Measurements from ENCODE around the gene PDGFRA.

Gene PDGFRA

DNA sequence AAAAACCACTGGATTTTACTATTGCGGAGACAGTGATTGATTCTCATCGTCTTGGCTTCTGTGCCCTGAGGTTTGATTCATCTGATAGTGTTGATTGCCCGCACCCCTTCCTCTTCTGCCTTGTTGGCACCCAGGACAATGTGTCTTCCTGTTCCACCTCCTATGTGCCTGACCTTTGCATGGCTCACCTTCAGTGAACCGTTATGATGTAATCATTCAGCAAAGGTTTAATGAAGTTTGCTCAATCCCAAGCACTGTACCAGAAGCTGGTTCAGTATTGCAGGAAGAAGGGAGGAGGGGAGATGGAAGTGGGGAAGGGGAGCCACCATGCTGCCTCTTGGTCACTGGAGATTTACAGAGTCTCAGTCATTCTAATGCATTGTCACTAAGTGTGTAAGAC lies 36.3 kb downstream of the PDGFRA start:
- no peak for DNase-seq

DNA sequence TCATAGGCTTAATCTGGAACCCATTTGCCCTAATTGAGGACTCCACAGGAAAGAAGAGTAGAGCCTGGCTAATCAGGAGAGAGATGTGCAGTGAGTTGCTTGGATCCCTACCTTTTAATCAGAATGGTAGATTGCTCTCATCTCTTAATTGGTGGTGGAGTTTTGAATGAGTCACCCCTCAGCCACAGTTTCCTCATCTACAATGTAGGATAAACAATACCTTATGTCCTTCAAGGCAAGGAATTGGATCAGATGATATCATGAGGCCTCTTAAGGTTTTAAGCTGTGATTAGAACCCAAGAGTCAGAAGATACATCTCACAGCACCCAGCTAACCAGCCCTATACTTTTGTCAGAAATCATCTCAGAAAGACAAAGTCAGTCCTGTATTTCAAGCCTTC lies 39.1 kb downstream of the PDGFRA start:
- no peak for DNase-seq

- no peak for DNase-seq
Observed at GRCh38 chr4:54271464-54271863, 42.4 kb downstream of the PDGFRA start.

DNA sequence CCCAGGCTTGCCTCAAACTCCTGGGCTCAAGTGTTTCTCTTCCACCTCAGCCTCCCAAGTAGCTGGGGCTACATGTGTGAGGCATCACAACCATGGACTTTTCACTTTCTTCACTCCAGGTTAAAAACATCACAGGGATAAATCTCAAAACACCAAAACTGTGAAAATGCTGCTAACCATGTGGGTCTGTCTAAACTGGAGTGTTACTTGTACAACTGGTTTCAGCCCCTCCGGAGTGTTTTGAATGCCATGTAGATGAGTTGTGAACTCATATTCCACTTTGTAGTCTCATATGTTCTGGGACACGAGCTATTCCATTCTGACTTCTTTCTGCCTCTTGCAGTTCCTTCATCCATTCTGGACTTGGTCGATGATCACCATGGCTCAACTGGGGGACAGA lies 43.0 kb downstream of the PDGFRA start:
- DNase-seq, result no peak

DNA sequence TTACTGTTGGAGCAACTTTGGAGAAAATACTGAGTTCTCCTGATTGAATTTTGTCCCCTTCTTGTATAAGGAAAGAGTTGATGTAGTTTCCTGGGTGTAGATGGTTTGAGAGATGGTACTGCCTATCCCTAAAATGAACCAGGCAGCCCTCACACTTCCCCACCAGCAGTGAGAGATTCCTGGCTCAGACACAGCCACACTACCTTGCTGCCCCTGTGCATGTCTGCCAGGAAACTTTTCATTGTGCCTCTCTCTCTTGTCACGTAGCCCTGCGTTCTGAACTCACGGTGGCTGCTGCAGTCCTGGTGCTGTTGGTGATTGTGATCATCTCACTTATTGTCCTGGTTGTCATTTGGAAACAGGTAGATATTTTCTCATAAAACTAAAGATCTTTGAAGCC lies 45.2 kb downstream of the PDGFRA start:
- no peak for DNase-seq

GRCh38 chr4:54274795-54275665 lies 45.9 kb downstream of the PDGFRA start:
- no peak for DNase-seq

DNA sequence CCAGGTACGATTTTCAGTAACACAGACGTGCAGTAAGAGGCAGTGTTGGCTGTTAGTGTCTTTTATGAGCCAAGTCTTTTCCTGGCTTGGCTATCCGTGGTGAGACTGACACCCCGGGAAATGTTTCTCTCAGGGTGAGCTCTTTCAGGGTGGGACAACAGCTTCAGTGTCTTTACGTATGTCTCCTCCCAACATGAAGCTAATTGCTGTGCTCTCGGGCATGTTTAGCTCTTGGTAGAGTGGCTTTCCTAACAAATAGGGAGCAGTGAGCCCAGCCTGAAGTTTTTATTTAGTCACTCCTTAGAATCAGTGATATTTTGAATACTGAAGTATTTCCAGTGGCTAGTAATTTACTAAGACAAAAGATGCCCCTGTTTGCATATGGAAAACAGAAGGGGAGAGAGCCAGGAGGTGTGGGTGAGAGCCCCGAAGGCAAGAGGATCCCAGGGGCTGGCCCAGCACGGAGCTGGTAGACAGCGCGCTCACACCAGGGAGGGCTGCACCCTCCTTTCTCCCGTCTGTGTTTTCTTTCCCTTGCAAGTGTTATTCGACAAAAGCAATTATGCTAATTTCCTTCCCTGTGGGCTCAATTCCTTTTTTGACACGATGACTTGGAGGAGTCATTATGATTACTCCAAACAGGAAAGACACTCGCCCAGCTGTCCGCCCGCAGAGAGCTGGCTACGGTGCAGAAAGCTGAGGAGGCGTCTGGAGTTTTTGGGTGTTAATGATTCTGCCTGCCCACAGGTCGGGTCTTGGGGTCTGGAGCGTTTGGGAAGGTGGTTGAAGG lies 47.7 kb downstream of the PDGFRA start:
- DNase-seq, result no peak

- no peak for DNase-seq
Observed at GRCh38 chr4:54277691-54278090, 48.6 kb downstream of the PDGFRA start.

- no peak for DNase-seq
Observed at GRCh38 chr4:54278216-54278615, 49.1 kb downstream of the PDGFRA start.

DNA sequence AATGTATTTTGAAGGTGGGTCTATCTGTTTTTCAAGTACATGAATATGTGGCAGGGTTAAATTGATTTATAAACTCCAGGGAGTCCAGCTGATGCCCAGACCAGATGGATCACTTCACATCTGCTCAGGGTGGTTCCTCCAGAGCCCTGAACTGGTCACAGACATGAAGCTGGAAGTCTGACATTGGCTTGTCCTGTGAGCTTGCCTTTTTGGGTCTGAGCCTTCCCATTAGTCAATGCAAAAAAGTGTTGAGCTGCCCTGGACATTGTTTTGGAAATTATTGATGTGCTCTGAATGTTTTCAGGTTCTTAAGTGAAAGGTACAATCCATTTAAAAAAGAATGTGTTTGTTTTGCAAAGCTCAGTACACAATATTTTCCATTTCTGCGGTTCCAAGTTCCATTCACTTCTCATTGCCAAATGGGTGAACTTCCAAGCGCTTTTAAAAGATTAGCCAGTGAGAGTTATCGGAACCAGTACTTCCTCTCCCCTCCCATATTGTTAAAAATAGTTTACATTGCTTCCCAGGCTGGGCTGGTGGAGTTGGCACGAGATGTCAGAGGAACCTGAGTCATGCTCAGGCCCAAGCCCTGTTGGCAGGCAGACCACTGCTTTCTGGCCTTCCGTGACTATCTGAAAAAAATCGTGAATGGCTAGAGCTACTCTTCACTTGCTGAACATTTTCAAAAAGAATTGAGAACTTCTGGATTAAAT lies 52.1 kb downstream of the PDGFRA start:
- no peak for DNase-seq

- DNase-seq, result no peak
Observed at GRCh38 chr4:54282837-54283236, 53.7 kb downstream of the PDGFRA start.

DNA sequence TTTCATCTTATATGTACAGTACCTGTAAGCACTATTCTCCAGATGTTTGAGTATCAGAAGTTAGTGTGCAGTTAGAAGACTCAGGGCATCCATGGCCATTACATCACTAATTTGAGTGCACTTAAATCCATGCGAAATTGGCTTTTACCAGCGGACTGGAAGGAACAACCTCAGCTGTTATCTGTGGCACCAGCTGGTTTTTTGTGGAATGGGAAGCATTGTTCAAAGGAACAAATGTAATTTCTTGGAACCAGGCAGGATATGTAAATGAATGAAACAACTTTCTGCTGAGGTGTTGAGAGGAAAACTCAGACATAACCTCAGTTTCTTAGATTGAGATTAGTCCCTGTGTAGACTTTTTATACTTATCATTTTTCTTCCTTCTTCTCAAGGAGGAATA lies 60.2 kb downstream of the PDGFRA start:
- no peak for DNase-seq

DNA sequence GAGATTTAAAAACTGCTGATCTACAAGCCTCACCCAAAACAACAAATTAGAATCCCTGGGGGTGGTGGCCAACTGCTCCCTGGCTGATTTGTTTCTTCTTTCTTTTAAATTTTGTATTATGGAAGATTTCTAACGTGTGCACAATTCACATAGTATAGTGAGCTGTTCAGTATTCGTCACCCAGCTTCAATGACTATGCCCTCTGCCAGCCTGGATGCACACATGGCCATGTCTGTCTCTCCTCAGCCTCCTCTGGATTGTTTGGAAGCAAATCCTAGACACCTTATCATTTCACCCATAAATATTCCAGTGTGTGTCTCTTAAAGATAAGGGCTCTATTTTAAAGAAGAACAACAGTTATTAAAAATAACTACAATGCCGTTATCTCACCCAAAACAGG lies 61.9 kb downstream of the PDGFRA start:
- no peak for DNase-seq

DNA sequence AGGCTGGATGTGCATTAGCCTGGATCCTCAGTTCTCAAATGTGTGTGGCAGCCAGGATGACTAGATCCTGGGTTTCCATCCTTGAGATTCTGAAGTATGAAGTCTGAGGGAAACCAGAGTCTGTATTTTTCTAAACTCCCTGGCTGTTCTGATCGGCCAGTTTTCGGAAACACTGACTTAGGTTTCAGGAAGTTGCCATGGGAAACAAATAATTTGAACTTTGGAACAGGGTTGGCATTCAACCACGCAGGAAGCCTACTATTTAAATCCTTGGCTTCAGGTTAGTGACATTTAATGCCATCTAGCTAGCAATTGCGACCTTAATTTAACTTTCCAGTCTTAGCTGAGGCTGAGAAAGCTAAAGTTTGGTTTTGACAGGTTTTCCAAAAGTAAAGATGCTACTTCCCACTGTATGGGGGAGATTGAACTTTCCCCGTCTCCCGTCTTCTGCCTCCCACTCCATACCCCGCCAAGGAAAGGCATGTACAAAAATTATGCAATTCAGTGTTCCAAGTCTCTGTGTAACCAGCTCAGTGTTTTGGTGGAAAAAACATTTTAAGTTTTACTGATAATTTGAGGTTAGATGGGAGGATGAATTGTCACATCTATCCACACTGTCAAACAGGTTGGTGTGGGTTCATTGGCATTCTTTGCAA lies 67.6 kb downstream of the PDGFRA start:
- DNase-seq, result no peak

GRCh38 chr4:54308110-54308509 lies 79.0 kb downstream of the PDGFRA start:
- peak; percentile 8 for DNase-seq

DNA sequence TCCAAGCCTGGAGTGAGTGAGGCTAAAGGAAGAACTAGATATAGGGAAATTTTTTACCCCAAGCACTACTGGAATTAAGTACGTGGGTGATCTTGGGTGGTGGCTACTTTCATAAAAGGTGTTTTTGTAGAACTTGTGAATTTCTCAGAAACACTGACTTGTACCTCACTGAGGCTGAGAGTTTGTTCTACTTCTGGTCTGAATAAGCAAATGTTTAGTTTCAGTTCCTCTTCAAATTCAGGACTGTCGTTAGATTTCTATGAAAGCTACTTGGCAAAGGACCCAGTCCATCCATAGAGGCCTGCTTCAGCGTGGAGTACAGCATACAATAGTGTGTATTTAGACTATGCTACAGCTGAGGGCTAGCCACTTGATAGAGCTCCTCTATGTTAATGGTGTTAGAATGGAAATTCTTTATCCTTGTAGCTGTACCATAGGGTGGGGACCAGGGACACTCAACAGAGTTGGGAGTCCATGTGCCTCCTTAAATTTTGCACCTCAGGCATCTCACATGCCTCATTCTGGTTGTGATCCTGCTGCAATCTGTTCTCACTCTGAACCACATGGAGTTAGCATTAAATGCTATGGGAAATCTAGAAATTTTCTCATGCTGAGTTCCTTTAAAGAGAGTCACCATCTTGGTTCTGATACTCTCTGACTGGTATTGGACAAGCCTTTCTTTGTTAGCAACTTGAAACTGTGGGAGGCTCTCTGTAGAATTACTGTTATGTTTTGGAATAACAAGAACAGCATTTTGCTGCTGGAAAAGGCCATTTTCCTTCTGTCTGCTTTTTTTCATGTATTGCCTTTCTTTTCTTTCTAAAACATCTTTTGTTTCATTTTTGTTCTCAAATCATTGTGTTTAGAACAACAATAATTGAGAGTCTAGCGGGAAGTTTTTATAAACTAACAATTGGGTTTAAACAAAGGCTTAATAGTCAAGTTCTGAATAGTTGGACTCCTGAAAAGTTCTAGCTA lies 86.8 kb downstream of the PDGFRA start:
- no peak for DNase-seq

DNA sequence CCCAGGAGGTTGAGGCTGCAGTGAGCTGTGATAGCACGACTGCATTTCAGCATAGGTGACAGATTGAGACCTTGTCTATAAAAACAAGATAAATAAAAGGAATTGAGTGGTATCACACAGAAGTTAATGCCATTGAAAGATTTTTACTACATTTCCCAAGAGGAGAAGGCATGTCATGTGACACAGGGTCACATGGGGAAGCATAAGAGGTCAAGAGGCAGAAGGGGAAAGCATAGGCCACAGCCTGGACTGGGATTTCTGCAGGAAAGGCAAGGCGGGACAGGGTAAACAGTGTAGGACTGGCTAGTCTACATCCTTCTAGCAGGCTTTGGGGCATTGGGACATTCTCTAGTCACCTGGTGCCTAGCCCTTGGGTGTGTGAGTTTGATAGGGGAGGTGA lies 88.6 kb downstream of the PDGFRA start:
- DNase-seq, result no peak

DNA sequence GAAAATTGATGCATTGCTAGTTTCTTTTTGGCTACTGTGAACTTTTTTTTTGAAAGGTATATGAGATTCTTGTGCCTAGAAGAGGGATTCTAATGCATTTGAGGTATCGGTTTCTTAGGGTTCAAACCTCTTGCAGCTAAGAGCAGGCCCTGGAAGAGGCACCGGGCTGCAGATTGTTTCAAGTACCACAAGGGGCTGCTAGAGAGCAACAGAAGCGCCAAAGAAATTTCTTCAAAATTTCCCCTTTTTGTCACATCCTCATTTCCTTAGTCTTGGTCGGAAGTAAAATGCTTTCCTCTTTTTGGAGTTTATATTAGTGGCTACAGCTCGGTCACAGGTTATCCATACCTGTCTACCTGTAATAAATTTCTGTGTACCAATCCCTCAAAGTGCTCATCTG lies 89.8 kb downstream of the PDGFRA start:
- no peak for DNase-seq

DNA sequence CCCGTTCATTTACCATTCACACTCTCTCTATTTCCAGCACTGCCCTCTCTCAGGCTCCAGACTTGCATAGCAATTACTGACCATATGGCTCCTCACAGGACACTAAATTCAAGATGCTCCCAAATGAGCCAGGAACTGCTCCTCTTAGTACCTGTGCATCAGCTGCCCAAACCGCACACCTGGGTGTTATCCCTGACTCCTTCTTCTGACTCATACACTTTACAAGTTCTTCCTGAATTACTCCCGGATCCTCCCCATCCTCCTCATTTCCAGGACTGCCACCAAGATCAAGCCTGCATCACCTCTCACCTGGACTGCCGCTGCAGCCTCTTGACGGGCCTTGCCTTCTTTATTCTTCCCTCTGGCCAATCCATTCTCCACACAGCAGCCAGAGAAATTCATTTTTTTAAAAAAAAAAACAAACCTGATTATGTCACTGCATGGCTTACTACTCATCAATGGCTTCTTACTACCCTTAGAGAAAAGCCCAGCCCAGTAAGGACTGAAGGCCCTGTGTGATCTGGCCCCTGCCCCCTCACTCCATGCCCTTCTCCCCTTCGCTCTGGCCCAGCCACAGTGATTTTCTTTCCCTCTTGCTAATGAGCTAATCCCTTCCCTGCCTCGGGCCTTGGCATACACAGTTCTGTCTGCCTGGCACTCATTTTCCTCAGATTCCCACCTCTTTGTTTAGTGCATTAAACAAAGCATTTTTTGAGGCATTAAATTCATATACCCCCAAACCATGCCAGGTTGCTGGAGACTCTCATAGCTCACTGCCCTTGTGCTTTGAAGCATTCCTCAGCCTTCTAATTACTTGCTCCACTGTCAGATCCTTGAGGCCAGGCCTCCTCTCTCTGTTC lies 92.0 kb downstream of the PDGFRA start:
- DNase-seq, result no peak

DNA sequence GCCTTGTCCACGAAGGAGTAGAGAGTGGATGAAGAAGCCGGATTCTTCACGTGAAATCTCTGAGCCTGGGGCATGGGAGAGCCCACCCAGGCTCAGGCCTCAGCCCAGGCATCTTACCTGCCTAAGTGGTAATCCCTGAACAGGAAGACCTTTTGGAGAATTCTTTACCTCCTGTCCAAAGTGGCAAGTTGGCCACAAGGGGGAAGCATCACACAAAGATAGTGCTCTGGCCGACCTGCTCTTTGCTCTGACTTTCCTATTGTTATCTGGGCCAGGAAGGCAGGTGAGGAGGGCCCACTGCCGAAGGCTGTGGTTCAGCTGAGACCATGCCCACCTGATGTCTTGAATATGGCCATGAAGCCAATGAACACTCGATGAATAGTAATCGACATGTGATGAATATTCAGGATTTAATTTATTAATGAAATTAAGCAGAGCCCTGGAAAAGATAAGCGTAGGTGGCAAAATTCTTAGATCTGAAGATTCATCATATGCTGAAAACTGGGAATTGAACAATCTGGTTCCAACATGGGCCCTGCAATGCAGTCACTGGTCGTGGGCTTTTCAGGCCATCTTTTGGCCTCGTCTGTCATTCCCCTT lies 93.8 kb downstream of the PDGFRA start:
- DNase-seq, result peak; percentile 3
